ENCODE measurements around the gene LCT.

The LCT gene

GRCh38 chr2:135850892-135851668 lies 14.1 kb upstream of the LCT start:
- no peak for DNase-seq (ENCODE audit: low spot score)
- in situ Hi-C loops (cut with MboI; ENCODE audit: low pct_unique_long_range_greater_than_20kb, low sequenced_read_pairs, unreplicated experiment), result no loop called here
- no peak for TF ChIP-seq CTCF (IDR thresholded peaks at IDR 0.05; ENCODE audit: extremely low read depth, insufficient read depth, missing control alignments)

GRCh38 chr2:135849087-135849486 lies 12.1 kb upstream of the LCT start:
- no peak for DNase-seq (ENCODE audit: low spot score)
- in situ Hi-C loops (cut with MboI; ENCODE audit: low pct_unique_long_range_greater_than_20kb, low sequenced_read_pairs, unreplicated experiment), result no loop called here
- no peak for TF ChIP-seq CTCF (IDR thresholded peaks at IDR 0.05; ENCODE audit: extremely low read depth, insufficient read depth, missing control alignments)

GRCh38 chr2:135845997-135846396 lies 9.0 kb upstream of the LCT start:
- DNase-seq (ENCODE audit: low spot score), result no peak
- no peak for TF ChIP-seq CTCF (IDR thresholded peaks at IDR 0.05; ENCODE audit: extremely low read depth, insufficient read depth, missing control alignments)
- in situ Hi-C loops (cut with MboI; ENCODE audit: low pct_unique_long_range_greater_than_20kb, low sequenced_read_pairs, unreplicated experiment), result no loop called here

- no peak for DNase-seq (ENCODE audit: low spot score)
- in situ Hi-C loops (cut with MboI; ENCODE audit: low pct_unique_long_range_greater_than_20kb, low sequenced_read_pairs, unreplicated experiment), result no loop called here
- no peak for TF ChIP-seq CTCF (IDR thresholded peaks at IDR 0.05; ENCODE audit: extremely low read depth, insufficient read depth, missing control alignments)
Measured at GRCh38 chr2:135845257-135845656, 8.3 kb upstream of the LCT start.

- no peak for TF ChIP-seq CTCF (IDR thresholded peaks at IDR 0.05; ENCODE audit: extremely low read depth, insufficient read depth, missing control alignments)
- in situ Hi-C loops (cut with MboI; ENCODE audit: low pct_unique_long_range_greater_than_20kb, low sequenced_read_pairs, unreplicated experiment), result no loop called here
- no peak for DNase-seq (ENCODE audit: low spot score)
Measured at GRCh38 chr2:135844301-135844895, 7.4 kb upstream of the LCT start.

GRCh38 chr2:135843671-135844070 lies 6.7 kb upstream of the LCT start:
- no peak for TF ChIP-seq CTCF (IDR thresholded peaks at IDR 0.05; ENCODE audit: extremely low read depth, insufficient read depth, missing control alignments)
- no peak for DNase-seq (ENCODE audit: low spot score)
- in situ Hi-C loops (cut with MboI; ENCODE audit: low pct_unique_long_range_greater_than_20kb, low sequenced_read_pairs, unreplicated experiment), result no loop called here

Measured in GM13977 (cell line).